Measurements from ENCODE around the gene MYCN.
"Not testable (repeated sequence)": the region's sequence is repeated elsewhere in the genome, so short reads cannot be mapped to it uniquely, and the experiment has no call there.

MYCN gene

DNA sequence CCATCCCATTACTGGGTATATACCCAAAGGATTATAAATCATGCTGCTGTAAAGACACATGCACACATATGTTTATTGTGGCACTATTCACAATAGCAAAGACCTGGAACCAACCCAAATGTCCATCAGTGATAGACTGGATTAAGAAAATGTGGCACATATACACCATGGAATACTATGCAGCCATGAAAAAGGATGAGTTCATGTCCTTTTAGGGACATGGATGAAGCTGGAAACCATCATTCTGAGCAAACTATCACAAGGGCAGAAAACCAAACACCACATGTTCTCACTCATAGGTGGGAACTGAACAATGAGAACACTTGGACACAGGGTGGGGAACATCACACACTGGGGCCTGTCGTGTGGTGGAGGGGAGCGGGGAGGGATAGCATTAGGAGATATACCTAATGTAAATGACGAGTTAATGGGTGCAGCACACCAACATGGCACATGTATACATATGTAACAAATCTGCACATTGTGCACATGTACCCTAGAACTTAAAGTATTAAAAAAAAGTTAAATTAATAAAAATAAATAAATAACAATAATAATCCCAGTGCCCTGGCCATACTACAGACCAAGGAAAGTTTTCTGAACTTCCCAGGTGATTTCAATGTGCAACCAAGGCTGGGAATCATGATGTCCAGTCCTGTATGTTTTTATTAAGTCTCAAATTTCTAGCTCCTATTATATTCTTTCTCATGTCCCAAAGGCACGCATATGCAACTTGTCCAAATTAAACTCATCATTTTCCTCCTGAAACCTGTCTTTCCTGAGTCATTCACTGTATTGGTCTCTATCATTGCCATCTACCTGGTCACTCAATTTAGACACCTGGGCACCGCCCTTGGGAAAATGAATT is 23.0 kb downstream of the MYCN start:
- not testable (repeated sequence) for DNase-seq

DNA sequence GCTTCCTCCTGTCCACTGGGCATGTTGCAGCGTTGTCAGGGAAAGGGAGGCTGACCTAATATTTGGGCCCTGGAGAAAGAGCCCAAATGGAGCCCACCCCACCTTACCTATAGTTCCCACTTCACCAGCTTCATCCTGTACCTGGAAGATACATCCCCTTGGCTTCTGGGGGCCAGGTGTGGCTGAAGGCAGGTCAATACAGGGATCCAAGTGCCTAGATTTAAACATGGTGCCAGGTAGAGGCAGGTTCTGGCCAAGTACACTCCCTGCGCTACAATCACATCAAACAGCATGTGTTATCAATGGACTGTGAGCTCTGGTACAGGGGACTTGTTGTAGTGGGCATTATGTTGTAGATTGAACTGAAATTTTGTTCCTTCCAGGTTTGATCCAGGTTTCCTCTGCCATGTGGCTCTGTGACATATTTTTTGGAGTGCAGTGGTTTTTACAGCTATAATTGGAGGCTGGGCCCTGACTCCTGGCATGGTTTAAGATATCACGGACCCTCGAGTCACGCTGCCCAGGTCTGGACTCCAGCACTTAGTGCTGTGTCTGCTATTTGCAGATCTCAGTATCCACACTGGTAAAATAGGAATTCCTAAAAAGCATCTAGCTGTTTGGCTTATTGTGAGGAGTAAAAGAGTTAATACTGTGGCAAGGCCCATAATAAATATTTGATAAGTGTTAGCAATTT is 23.8 kb downstream of the MYCN start:
- DNase-seq: no peak

- no peak for DNase-seq
Measured at GRCh38 chr2:15964936-15965563, 24.7 kb downstream of the MYCN start.

GRCh38 chr2:15965564-15966019 is 25.2 kb downstream of the MYCN start:
- peak; percentile 52 for DNase-seq

DNA sequence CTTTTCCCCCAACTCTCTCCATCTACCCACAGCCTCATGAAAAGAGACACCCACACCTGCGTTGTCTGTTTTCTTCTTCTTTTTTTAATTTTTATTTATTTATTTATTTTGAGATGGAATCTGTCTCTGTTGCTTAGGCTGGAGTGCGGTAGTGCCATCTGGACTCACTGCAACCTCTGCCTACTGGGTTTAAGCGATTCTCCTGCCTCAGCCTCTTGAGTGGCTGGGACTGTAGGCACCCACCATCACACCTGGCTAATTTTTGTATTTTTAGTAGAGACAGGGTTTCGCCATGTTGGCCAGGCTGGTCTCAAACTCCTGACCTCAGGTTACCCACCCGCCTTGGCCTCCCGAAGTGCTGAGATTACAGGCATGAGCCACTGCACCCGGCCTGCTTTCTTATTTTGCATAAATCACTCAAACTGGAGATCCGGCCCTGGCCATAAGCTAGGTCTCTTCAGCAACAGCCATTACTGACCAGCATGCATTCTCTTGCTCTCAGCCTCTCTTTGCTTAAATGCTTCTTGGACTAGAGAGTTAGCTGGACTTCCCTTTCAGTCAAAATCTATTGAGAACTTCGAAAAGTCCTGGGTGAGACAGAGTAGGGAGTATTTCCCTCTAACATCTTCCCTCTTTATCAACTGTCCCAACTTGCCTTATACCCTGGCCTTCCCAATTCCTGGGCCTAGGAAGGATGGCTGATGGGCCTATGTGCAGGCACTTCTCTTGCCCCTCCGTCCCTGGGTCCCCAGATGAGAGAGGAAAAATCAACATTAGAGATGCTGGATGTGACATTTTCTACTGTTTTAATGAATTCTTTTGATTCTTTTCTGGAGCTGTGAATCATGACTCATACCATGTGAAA is 27.3 kb downstream of the MYCN start:
- DNase-seq: no peak

GRCh38 chr2:15968280-15969178 is 28.2 kb downstream of the MYCN start:
- DNase-seq: peak; percentile 31

DNA sequence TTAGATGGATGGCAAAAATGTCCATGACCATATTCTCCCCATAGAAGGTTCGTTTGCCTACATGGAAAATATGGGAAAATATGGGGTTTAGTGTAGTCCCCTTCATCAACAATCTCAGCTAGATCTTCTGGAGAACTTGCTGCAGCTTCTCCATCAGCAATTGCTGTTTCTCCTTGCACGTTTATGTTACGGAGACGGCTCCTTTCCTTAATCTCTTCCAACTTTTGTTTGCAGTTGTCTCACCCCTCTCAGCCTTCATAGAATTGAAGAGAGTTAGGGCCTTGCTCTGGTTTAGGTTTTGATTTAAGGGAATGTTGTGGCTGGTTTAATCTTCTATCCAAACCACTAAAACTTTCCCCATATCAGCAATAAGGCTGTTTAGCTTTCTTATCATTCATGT is 28.9 kb downstream of the MYCN start:
- no peak for DNase-seq

- no peak for DNase-seq
Measured at GRCh38 chr2:15970701-15971100, 30.4 kb downstream of the MYCN start.

DNA sequence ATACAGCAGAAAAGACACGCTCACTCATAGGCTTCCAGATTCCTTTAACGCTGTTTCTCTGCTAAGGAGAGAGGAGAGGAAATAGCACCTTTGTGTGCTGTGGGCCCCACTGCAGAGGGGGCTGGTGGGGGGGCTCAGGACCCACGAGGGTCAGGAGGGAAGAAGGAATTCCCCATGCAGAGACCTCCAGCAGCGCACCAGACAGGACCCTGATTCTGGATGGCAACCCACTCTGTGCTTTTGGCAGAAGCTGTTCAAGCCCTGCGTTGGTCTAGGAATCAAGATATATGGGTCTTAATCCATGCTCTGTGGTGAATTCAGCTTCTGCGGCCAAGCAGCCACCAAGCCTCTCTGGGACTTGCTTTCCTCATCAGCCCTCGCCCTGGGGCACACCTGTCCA is 31.0 kb downstream of the MYCN start:
- DNase-seq: no peak

- DNase-seq: no peak
Measured at GRCh38 chr2:15971831-15972522, 31.6 kb downstream of the MYCN start.

DNA sequence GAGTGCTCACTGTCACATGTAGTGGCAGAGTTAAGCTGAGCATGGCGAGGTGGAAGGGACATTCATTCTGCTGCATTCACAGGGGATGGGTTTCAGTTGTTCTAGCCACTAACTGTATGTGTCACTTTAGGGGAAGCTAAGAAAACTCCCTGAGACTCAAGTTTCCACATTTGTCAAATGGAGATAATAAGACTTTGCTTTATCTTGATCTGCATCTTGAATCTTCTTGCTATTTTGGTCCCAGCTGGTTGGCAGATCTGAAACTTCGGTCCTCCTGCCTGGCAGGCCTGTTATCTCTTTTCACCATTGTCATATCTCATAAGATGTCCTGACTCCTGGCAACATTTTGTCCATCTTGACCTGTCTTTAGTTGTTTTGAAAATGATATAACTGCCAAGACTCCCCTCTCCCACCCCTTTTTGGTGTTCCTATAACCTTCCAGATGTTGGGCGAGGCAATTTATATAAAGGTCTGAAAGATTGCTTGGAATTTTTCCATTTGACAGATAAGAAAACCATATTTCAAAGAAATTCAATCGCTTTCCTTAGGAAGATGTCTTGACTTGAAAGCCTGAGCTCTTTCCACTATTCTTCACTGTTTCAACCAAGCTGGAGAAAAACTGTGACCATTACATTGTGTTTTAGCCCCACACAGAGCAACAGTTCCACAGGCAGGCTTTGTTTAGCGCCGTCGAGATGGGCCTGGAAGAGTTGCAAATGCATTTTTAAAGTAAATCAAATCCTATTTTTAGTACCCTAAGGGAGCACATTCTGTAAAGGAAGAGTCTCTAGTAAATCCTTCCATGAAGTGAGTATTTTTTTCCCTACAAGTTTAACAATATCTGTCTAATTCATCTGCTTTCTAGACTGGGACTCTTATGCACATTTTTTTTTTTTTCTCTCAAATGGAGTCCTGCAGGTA is 33.4 kb downstream of the MYCN start:
- DNase-seq: no peak

DNA sequence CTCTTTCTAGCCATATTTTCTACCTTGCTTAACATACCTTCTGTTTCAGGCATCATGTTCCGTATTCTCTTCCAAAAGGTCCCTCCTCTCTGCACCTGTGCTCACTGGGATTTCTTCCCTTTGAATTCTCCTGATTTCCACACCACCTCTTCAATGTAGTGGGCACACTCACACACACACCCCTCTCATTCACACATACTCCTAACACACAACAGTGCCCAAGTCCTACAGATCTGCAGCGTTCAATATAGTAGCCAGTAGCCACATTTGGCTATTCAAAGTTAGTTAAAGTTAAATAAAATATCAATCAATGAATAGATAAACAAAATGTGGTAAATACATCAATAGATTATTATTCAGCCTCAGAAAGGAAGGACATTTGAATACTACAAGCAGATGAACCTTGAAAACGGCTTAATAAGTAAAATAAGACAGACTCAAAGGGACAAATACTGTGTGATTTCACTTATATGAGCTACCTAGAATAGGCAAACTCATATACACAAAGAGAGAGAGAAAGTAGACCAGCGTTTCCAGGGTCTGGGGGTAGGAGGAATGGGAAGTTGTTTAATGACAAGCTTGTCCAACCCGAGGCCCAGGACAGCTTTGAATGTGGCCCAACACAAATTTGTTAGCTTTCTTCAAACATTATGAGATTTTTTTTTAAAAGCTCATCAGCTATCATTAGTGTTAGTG is 34.4 kb downstream of the MYCN start:
- DNase-seq: no peak

DNA sequence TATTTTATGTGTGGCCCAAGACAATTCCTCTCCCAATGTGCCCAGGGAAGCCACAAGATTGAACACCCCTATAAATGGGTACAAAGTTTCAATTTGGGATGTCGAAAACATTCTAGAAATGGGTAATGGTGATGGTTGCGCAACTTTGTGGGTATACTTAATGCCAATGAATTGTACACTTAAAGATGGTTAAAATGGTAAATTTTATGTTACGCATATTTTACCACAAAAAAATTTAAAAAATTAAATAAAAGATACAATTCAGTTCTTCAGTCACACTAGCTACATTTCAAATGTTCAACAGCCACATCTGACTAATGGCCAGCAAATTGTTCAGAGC is 34.9 kb downstream of the MYCN start:
- no peak for DNase-seq

- no peak for DNase-seq
Measured at GRCh38 chr2:15975676-15976075, 35.3 kb downstream of the MYCN start.

GRCh38 chr2:15976354-15976753 is 36.0 kb downstream of the MYCN start:
- no peak for DNase-seq

DNA sequence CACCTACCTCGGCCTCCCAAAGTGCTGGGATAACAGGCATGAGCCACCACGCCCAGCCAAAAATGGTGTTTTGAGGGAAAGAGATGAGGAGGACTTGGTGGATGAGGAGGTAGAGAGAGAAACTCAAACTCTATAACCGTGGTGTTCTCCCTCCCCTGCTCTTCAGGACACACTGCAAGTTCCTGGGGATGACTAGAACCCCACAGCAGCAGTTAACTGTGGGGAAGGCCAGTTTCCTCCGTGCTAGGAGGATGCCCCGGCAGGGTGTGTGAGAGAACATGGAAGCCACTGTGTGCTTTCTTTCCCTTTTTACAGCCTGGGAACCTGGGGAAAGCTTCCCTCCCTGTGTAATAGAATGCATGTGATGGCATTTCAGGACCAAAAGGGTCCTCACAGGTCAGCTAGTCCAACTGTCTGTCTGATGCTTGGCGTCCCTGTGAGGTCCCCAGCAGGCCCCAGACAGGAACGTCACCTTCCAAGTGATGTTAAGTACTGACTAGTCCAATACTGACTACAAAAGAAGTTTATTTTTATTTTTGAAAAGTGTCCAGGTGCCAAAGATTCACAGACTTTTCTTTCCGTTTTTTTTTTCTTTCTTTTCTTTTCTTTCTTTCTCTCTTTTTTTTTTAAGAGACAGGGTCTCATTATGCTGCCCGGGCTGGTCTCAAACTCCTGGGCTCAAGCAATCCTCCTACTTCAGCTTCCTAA is 38.9 kb downstream of the MYCN start:
- no peak for DNase-seq

DNA sequence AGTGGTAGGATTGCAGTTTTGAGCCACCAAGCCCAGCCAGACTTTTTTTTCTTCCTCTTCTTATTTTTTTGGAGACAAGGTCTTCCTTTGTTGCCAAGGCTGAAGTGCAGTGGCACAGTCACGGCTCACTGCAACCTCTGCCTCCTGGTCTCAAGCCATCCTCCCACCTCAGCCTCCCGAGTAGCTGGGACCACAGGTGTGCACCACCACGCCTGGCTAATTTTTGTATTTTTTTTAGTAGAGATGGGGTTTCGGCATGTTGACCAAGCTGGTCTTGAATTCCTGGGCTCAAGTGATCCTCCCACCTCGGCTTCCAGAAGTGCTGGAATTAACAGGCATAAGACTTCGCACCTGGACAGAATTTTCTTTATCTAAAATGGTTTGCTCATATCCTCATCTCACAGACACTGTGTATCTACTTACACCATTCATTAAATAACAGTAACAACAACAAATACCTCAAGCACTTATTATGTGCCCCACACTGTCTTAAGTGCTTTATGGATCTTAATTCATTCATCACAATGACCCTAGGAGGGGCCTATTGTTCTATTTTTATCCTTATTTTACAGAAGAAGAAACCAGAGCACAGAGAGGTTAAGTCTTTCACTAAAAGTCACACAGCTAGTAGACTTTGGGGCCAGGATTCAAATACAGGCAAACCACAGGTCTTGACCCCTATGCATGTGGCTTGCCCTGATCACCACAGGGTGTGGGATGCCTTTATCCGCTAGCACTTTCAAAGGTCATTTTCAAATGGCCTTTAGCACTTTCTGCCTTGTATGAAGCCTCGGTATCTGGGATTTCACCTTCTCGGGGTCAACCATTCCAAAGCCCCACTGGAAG is 39.6 kb downstream of the MYCN start:
- DNase-seq: no peak

GRCh38 chr2:15980605-15981098 is 40.3 kb downstream of the MYCN start:
- DNase-seq: no peak
